HepG2 (cell line): ENCODE results near the gene FTL. TPM values are rescaled to one million over a fixed set of nuclear protein-coding genes. Genes with fewer than 3 reads are reported as not detected.

Experiments
- CBX2 ChIP-seq, 2 experiments: fragments of 200-600 bp in 1 of 2; sonication (generic); formaldehyde crosslinking in 1 of 2; IDR thresholded peaks; 2 replicates each; pipeline versions ENCODE4 v1.7.0 to v1.8.1; 2018 to 2022; ENCODE audit warnings: low read depth in 2 of 2, low read length in 1 of 2, mild to moderate bottlenecking in 1 of 2, missing genetic modification reagents in 1 of 2
- CC2D1A ChIP-seq: sonication (generic); formaldehyde crosslinking; IDR thresholded peaks from 2 replicates; pipeline ENCODE4 v1.8.1; 2023; ENCODE audit warnings: mild to moderate bottlenecking, missing genetic modification reagents
- ELF3 ChIP-seq: IDR thresholded peaks from 2 replicates; pipeline ENCODE4 v1.6.1; 2016; ENCODE audit warnings: missing genetic modification reagents, missing compliant biosample characterization
- IRF2 ChIP-seq: IDR thresholded peaks from 2 replicates; pipeline ENCODE4 v1.6.1; 2018; ENCODE audit warnings: missing genetic modification reagents, missing compliant biosample characterization
- JUNB ChIP-seq: sonication (generic); formaldehyde crosslinking; IDR thresholded peaks from 2 replicates; pipeline ENCODE4 v1.8.0; 2022; ENCODE audit warnings: missing genetic modification reagents, mild to moderate bottlenecking, borderline replicate concordance
- MNT ChIP-seq: fragments of 450-650 bp; IDR thresholded peaks from 2 replicates; pipeline ENCODE4 v1.6.1; 2016
- NCOA2 ChIP-seq: sonication (generic); formaldehyde crosslinking; IDR thresholded peaks from 2 replicates; pipeline ENCODE4 v1.8.0; 2022; ENCODE audit warnings: inconsistent platforms
- NFKB2 ChIP-seq: sonication (generic); formaldehyde crosslinking; IDR thresholded peaks from 2 replicates; pipeline ENCODE4 v1.4.0; 2020; ENCODE audit warnings: missing genetic modification reagents, borderline replicate concordance
- PHF8 ChIP-seq: sonication (generic); formaldehyde crosslinking; IDR thresholded peaks from 2 replicates; pipeline ENCODE4 v1.5.0; 2020; ENCODE audit warnings: missing genetic modification reagents
- RAD51 ChIP-seq: fragments of 450-650 bp; IDR thresholded peaks from 2 replicates; pipeline ENCODE4 v1.6.1; 2016; ENCODE audit warnings: borderline replicate concordance
- TBX3 ChIP-seq: fragments of 450-650 bp; IDR thresholded peaks from 2 replicates; pipeline ENCODE4 v1.6.1; 2017; ENCODE audit warnings: antibody characterized with exemption, mild to moderate bottlenecking, inconsistent platforms, borderline replicate concordance
- TEAD3 ChIP-seq: optimal IDR thresholded peaks from 2 replicates; pipeline ENCODE3; 2016; ENCODE audit warnings: borderline replicate concordance
- ZNF101 ChIP-seq: sonication (generic); formaldehyde crosslinking; IDR thresholded peaks from 2 replicates; pipeline ENCODE4 v1.4.0; 2020; ENCODE audit warnings: mild to moderate bottlenecking, low read depth, missing genetic modification reagents, borderline replicate concordance
- ZNF264 ChIP-seq: sonication (generic); formaldehyde crosslinking; IDR thresholded peaks from 2 replicates; pipeline ENCODE4 v1.4.0; 2020; ENCODE audit warnings: missing genetic modification reagents
- ZNF276 ChIP-seq: sonication (generic); formaldehyde crosslinking; IDR thresholded peaks from 2 replicates; pipeline ENCODE4 v1.4.0; 2020; ENCODE audit warnings: mild to moderate bottlenecking, low read depth, missing genetic modification reagents
- ZNF30 ChIP-seq: sonication (generic); formaldehyde crosslinking; IDR thresholded peaks from 2 replicates; pipeline ENCODE4 v1.5.0; 2020; ENCODE audit warnings: mild to moderate bottlenecking, missing genetic modification reagents
- ZNF317 ChIP-seq: sonication (generic); formaldehyde crosslinking; IDR thresholded peaks from 2 replicates; pipeline ENCODE4 v1.5.0; 2020; ENCODE audit warnings: mild to moderate bottlenecking, missing genetic modification reagents
- ZNF326 ChIP-seq: sonication (generic); formaldehyde crosslinking; IDR thresholded peaks from 2 replicates; pipeline ENCODE4 v1.4.0; 2020; ENCODE audit warnings: missing genetic modification reagents, borderline replicate concordance
- ZNF354B ChIP-seq: sonication (generic); formaldehyde crosslinking; IDR thresholded peaks from 2 replicates; pipeline ENCODE4 v1.8.0; 2022; ENCODE audit warnings: mild to moderate bottlenecking, missing genetic modification reagents
- ZNF605 ChIP-seq: sonication (generic); formaldehyde crosslinking; IDR thresholded peaks from 2 replicates; pipeline ENCODE4 v1.8.0; 2022; ENCODE audit warnings: mild to moderate bottlenecking, missing genetic modification reagents
- ZNF788 ChIP-seq: sonication (generic); formaldehyde crosslinking; IDR thresholded peaks from 2 replicates; pipeline ENCODE4 v1.5.0; 2020; ENCODE audit warnings: mild to moderate bottlenecking, missing genetic modification reagents, borderline replicate concordance
- polyA plus RNA-seq, 8 experiments: library from polyadenylated mRNA; depleted of rRNA in 3 of 8; stranded (reverse) in 7 of 8; unstranded in 1 of 8; fragments of >200 nt; fragmentation: Illumina TruSeq in 4 of 8; extraction: Trizol in 4 of 8; gene quantifications; 2 replicates each; pipeline versions ENCODE4 v1.2.1 to v1.2.3, GENCODE V29; 2011 to 2016; ENCODE audit warnings: low read depth in 4 of 8, missing spikeins in 1 of 8, mixed read lengths in 1 of 8; ENCODE audit not compliant: insufficient read depth in 1 of 8
- total RNA-seq, 5 experiments: library from RNA; depleted of rRNA; stranded (reverse); fragments of >200 nt; fragmentation: Illumina TruSeq; extraction: Trizol; gene quantifications; 2 replicates each; pipeline ENCODE4 v1.2.3, GENCODE V29; 2016; ENCODE audit warnings: low read depth in 1 of 5
- TF ChIP-seq, protein P1 (sequence below): sonication (generic); formaldehyde crosslinking; IDR thresholded peaks from 2 replicates; pipeline ENCODE4 v1.8.0; 2022; ENCODE audit warnings: missing genetic modification reagents, mild to moderate bottlenecking, borderline replicate concordance
- TF ChIP-seq, protein P2 (sequence below): sonication (generic); formaldehyde crosslinking; IDR thresholded peaks from 2 replicates; pipeline ENCODE4 v1.4.0; 2020; ENCODE audit warnings: mild to moderate bottlenecking, missing genetic modification reagents, borderline replicate concordance

The FTL gene
- total and polyA plus RNA-seq, 2 of the 13 experiments (the other 11 are each of a cell fraction or from before 2014, with no cell fraction given): 2,721 to 8,800 TPM

DNA sequence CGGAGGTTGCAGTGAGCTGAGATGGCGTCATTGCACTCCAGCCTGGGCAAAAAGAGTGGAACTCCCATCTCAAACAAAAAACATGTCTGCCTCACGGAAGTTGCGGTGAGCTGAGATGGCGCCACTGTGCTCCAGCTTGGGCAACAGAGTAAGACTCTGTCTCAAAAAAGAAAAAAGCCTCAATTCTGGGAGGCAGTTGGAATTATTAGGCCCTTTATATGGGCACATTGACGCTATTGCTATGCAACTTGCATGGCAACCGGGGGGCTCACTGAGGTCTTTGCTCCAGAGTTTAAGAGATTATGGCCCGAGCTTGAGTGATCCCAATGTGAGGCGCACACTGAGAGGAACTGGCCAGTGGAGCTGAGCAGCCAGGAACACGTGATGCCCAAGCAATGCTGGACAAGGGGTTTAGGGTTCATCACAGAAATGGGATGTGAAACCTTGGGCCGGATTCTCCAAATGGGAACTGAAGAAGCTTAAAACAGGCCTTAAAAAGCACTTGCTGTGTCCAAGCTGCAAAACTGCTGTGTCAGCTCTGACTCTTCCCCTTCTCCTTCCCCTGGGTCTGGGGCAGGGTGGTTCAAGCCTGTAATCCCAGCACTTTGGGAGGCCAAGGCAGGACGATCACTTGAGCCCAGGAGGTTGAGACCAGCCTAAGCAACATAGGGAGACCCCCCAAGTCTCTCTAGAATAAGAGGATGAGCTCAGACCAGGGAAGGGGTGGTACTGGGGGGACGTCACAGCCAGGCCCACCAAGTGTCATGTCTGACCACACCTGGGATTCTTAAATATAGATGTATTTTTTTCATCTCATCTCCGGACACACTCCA, 2.5 kb downstream of the FTL start (continued):
- TF ChIP-seq IRF2 (peak; percentile 10; the same call in 1 of the 2 replicates), CC2D1A (no peak), ZNF30 (CRISPR knock-in tag) (no peak), ZNF354B (CRISPR knock-in tag) (no peak), CBX2 (IDR thresholded peaks at IDR 0.05; ENCODE audit: low read depth, low read length) (no peak), CBX2 (CRISPR knock-in tag; IDR thresholded peaks at IDR 0.05; ENCODE audit: low read depth) (no peak), ZNF264 (CRISPR knock-in tag) (0 out of 2 replicates have a peak, but pooled peaks have one; percentile 6), ZNF317 (CRISPR knock-in tag) (peak; percentile 65; the same call in 1 of the 2 replicates), ZNF605 (CRISPR knock-in tag) (no peak), NCOA2 (CRISPR knock-in tag) (no peak; the same call in 1 of the 2 replicates), MNT (no peak), ZNF326 (CRISPR knock-in tag) (peak; percentile 96), TBX3 (no peak), TEAD3 (no peak), ZNF276 (CRISPR knock-in tag) (no peak), NFKB2 (0 out of 2 replicates have a peak, but pooled peaks have one; percentile 32), JUNB (CRISPR knock-in tag) (0 out of 2 replicates have a peak, but pooled peaks have one; percentile 22), ZNF101 (CRISPR knock-in tag) (no peak), RAD51 (no peak), ZNF788 (CRISPR knock-in tag) (0 out of 2 replicates have a peak, but pooled peaks have one; percentile 23), PHF8 (no peak), ELF3 (CRISPR knock-in tag) (peak; percentile 23; the same call in 1 of the 2 replicates)
- TF ChIP-seq, protein P1, sequence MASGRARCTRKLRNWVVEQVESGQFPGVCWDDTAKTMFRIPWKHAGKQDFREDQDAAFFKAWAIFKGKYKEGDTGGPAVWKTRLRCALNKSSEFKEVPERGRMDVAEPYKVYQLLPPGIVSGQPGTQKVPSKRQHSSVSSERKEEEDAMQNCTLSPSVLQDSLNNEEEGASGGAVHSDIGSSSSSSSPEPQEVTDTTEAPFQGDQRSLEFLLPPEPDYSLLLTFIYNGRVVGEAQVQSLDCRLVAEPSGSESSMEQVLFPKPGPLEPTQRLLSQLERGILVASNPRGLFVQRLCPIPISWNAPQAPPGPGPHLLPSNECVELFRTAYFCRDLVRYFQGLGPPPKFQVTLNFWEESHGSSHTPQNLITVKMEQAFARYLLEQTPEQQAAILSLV: no peak
- TF ChIP-seq, protein P2, sequence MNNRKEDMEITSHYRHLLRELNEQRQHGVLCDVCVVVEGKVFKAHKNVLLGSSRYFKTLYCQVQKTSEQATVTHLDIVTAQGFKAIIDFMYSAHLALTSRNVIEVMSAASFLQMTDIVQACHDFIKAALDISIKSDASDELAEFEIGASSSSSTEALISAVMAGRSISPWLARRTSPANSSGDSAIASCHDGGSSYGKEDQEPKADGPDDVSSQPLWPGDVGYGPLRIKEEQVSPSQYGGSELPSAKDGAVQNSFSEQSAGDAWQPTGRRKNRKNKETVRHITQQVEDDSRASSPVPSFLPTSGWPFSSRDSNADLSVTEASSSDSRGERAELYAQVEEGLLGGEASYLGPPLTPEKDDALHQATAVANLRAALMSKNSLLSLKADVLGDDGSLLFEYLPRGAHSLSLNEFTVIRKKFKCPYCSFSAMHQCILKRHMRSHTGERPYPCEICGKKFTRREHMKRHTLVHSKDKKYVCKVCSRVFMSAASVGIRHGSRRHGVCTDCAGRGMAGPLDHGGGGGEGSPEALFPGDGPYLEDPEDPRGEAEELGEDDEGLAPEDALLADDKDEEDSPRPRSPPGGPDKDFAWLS (CRISPR knock-in tag): no peak
